Sigmoid colon (tissue), 7 donors: ENCODE data around the gene NISCH. TPM values are rescaled to one million over a fixed set of nuclear protein-coding genes. Genes with fewer than 3 reads are reported as not detected.

ENCODE experiments used
- DNase-seq: peaks from one replicate; pipeline ENCODE4 v3.0.0-alpha.2; 2019
- H3K27ac ChIP-seq, 4 donors: fragments of 200-600 bp; sonication (generic); one replicate each; pipeline ENCODE4 v1.5.1; 2016 to 2019; ENCODE audit warnings: mild to moderate bottlenecking in 1 of 4
- H3K27me3 ChIP-seq, 3 donors: fragments of 200-600 bp; sonication (generic); one replicate each; pipeline ENCODE4 v1.5.1; 2019; ENCODE audit warnings: mild to moderate bottlenecking in 1 of 3
- H3K36me3 ChIP-seq, 4 donors: fragments of 200-600 bp; sonication (generic); one replicate each; pipeline ENCODE4 v1.5.1; 2016 to 2019
- H3K4me1 ChIP-seq, 4 donors: fragments of 200-600 bp; sonication (generic); one replicate each; pipeline ENCODE4 v1.5.1; 2017 to 2019
- H3K4me3 ChIP-seq, 4 donors: fragments of 200-600 bp; sonication (generic); one replicate each; pipeline ENCODE4 v1.5.1; 2017 to 2019; ENCODE audit warnings: mild to moderate bottlenecking in 2 of 4, moderate library complexity in 1 of 4
- H3K9me3 ChIP-seq, 4 donors: fragments of 200-600 bp in 3 of 4; sonication (generic) in 3 of 4; one replicate each; pipeline versions ENCODE4 v1.5.1 to v1.6.1; 2013 to 2019
- EP300 ChIP-seq, 4 donors: sonication (generic); formaldehyde crosslinking; IDR thresholded peaks; one replicate each; pipeline ENCODE4 v1.6.1; 2017; ENCODE audit warnings: antibody characterized with exemption in 4 of 4
- POLR2A ChIP-seq, 2 donors: fragments of 450-650 bp; IDR thresholded peaks; one replicate each; pipeline ENCODE4 v1.6.1; 2016; ENCODE audit warnings: antibody characterized with exemption in 2 of 2, mild to moderate bottlenecking in 2 of 2, moderate library complexity in 2 of 2
- POLR2AphosphoS5 ChIP-seq, 4 donors: sonication (generic); formaldehyde crosslinking; IDR thresholded peaks; one replicate each; pipeline ENCODE4 v1.6.1; 2017; ENCODE audit warnings: antibody characterized with exemption in 4 of 4
- WGBS, 2 donors: extraction: QIAGEN DNeasy Blood & Tissue Kit; methylation state at CpG; one replicate each; pipeline ENCODE4 v1.1.7; 2013; 5-methylcytosine and 5-hydroxymethylcytosine counted together
- intact Hi-C: fragments of 100-400 bp; cut with DNase I; formaldehyde crosslinking; loops from one replicate; pipeline ENCODE4 v1.15.1; 2023
- polyA plus RNA-seq, 3 donors: library from polyadenylated mRNA; stranded (reverse); fragments of 200-250 nt; gene quantifications; one replicate each; pipeline ENCODE4 v1.2.3, GENCODE V29; 2013
- total RNA-seq, 4 donors: library from RNA; depleted of rRNA; stranded (reverse); fragments of >200 nt; gene quantifications; one replicate each; pipeline ENCODE4 v1.1.0, GENCODE V29; 2016
- TF ChIP-seq, protein P1 (sequence below), 4 experiments: fragments of 450-650 bp in 3 of 4; fragments of 200-600 bp in 1 of 4; IDR thresholded peaks; one replicate each; pipeline ENCODE4 v1.5.1; 2016 to 2019; ENCODE audit warnings: antibody characterized with exemption in 4 of 4, mild to moderate bottlenecking in 3 of 4, moderate library complexity in 2 of 4
- donor health status: healthy with polysubstance abuse.
- donor health status: Bipolar disorder and iron deficiency.
- donor health status: healthy.

The NISCH gene
- total and polyA plus RNA-seq, 7 donors: 14.3 to 113 (median 53.5) TPM

DNA sequence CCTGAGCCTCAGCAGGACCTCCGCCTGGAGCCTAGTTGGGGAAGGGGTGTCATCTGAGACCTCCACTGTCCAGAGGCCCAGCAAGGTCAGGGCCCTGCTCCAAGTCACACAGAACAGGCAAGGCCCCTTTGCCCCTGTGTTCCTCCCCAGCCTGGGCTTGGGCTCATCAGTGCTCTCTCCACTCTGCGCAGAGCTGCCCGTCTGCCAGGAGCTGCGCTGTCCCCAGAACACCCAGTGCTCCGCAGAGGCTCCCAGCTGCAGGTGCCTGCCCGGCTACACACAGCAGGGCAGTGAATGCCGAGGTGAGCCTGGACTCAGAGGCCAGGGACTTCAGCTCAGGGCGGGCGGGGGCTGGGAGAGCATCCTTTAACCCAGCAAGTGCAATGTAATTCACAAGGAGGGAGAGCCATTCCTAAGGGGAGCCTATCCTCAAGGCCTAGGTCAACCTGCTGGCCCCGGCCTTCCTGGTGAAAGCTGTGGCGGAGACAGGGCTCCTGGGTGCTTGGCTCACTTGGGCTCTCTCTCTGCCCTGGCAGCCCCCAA, 47.5 kb downstream of the NISCH start:
- H3K36me3 ChIP-seq: no peaks in the 10 kb centered on the region
- TF ChIP-seq EP300 (IDR thresholded peaks at IDR 0.05): no peak
- TF ChIP-seq, protein P1, sequence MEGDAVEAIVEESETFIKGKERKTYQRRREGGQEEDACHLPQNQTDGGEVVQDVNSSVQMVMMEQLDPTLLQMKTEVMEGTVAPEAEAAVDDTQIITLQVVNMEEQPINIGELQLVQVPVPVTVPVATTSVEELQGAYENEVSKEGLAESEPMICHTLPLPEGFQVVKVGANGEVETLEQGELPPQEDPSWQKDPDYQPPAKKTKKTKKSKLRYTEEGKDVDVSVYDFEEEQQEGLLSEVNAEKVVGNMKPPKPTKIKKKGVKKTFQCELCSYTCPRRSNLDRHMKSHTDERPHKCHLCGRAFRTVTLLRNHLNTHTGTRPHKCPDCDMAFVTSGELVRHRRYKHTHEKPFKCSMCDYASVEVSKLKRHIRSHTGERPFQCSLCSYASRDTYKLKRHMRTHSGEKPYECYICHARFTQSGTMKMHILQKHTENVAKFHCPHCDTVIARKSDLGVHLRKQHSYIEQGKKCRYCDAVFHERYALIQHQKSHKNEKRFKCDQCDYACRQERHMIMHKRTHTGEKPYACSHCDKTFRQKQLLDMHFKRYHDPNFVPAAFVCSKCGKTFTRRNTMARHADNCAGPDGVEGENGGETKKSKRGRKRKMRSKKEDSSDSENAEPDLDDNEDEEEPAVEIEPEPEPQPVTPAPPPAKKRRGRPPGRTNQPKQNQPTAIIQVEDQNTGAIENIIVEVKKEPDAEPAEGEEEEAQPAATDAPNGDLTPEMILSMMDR (IDR thresholded peaks at IDR 0.05): no peak
- TF ChIP-seq POLR2A (IDR thresholded peaks at IDR 0.05): no peak
- no peak for TF ChIP-seq POLR2AphosphoS5 (IDR thresholded peaks at IDR 0.05)
- 92 to 94% methylated on average over 11 of the region's 11 CpGs for WGBS, 2 donors

DNA sequence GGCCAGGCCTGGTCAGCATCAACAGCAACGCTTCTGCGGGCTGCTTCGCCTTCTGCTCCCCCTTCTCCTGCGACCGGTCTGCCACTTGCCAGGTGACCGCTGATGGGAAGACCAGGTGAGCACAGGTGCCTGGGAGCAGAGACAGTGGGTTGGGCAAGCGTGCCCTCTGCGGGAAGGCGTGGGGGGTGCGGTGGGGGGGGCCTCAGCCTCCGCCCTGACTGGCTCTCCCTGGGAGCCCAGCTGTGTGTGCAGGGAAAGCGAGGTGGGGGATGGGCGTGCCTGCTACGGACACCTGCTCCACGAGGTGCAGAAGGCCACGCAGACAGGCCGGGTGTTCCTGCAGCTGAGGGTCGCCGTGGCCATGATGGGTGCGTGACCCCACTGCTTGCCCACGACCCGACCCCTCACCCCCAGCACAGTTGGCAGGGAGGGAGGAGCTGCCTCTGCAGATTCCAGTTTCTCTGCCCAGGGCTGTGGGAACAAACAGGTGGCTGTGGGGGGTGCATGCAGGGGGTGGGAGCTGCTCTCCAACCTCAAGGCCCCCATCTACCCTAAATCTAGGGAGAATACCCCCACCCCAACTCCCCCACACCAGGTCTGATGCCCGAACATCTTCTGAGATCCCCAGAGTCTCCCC, 48.5 kb downstream of the NISCH start:
- Histone ChIP-seq H3K9me3 (no peaks in the 10 kb centered on the region), H3K27me3 (no peaks in the 10 kb centered on the region), H3K4me3 (no peak overlapping the region), H3K4me1 (no peaks in the 10 kb centered on the region), H3K36me3 (no peaks in the 10 kb centered on the region), H3K27ac (no peak overlapping the region)
- no peak for DNase-seq
- TF ChIP-seq POLR2A (IDR thresholded peaks at IDR 0.05) (no peak), POLR2AphosphoS5 (IDR thresholded peaks at IDR 0.05) (no peak), EP300 (IDR thresholded peaks at IDR 0.05) (no peak)
- TF ChIP-seq, protein P1 (IDR thresholded peaks at IDR 0.05): no peak
- 51 to 76% methylated on average over 23 of the region's 23 CpGs for WGBS, 2 donors
- intact Hi-C loops: no loop called here

More for the DNA sequence above, 47.5 kb downstream of the NISCH start:
- Histone ChIP-seq H3K27me3 (no peaks in the 10 kb centered on the region), H3K27ac (no peak overlapping the region), H3K4me1 (no peaks in the 10 kb centered on the region), H3K4me3 (no peak overlapping the region), H3K9me3 (no peaks in the 10 kb centered on the region)
- DNase-seq: no peak
- intact Hi-C loops: no loop called here

- Histone ChIP-seq H3K4me3 (no peak overlapping the region), H3K27me3 (no peaks in the 10 kb centered on the region), H3K27ac (no peak overlapping the region), H3K9me3 (no peaks in the 10 kb centered on the region), H3K36me3 (no peaks in the 10 kb centered on the region), H3K4me1 (no peaks in the 10 kb centered on the region)
- TF ChIP-seq EP300 (IDR thresholded peaks at IDR 0.05) (no peak), POLR2A (IDR thresholded peaks at IDR 0.05) (no peak), POLR2AphosphoS5 (IDR thresholded peaks at IDR 0.05) (no peak)
- TF ChIP-seq, protein P1 (IDR thresholded peaks at IDR 0.05): no peak
- intact Hi-C loops: no loop called here
- 87 to 91% methylated on average over 10 of the region's 10 CpGs for WGBS, 2 donors
- DNase-seq: no peak
These were observed 49.6 kb downstream of the NISCH start for GRCh38 chr3:52504977-52505376.

GRCh38 chr3:52506266-52506966, 51.0 kb downstream of the NISCH start:
- DNase-seq: no peak
- H3K36me3 ChIP-seq: no peaks in the 10 kb centered on the region
- no peaks in the 10 kb centered on the region for H3K4me1 ChIP-seq
- H3K27ac ChIP-seq: no peak overlapping the region
- WGBS, 2 donors: 84 to 90% methylated on average over 27 of the region's 27 CpGs
- intact Hi-C loops: no loop called here
- TF ChIP-seq POLR2A (IDR thresholded peaks at IDR 0.05) (no peak), POLR2AphosphoS5 (IDR thresholded peaks at IDR 0.05) (no peak), EP300 (IDR thresholded peaks at IDR 0.05) (no peak)
- TF ChIP-seq, protein P1 (IDR thresholded peaks at IDR 0.05): no peak
- H3K27me3 ChIP-seq: no peaks in the 10 kb centered on the region
- no peak overlapping the region for H3K4me3 ChIP-seq
- no peaks in the 10 kb centered on the region for H3K9me3 ChIP-seq
